HepG2 (cell line): ENCODE data around the gene DYRK2.

Experiments used
- ATAD3A ChIP-seq: sonication (generic); formaldehyde crosslinking; IDR thresholded peaks from 2 replicates; pipeline ENCODE4 v1.4.0; 2020; ENCODE audit warnings: missing genetic modification reagents
- CBX5 ChIP-seq: sonication (generic); formaldehyde crosslinking; IDR thresholded peaks from 2 replicates; pipeline ENCODE4 v1.4.0; 2020; ENCODE audit warnings: missing genetic modification reagents, borderline replicate concordance
- EZH2 ChIP-seq: conservative IDR thresholded peaks from 2 replicates; pipeline ENCODE4 v1.6.1; 2012; ENCODE audit warnings: mild to moderate bottlenecking, low read depth, low read length, moderate library complexity
- FOXK1 ChIP-seq: sonication (generic); formaldehyde crosslinking; IDR thresholded peaks from 2 replicates; pipeline ENCODE4 v1.4.0; 2020; ENCODE audit warnings: low read depth, missing genetic modification reagents, borderline replicate concordance
- POLR2A ChIP-seq, 2 experiments: IDR thresholded peaks; 2 replicates each; pipeline ENCODE4 v1.6.1; 2011; ENCODE audit warnings: low read depth in 2 of 2, low read length in 2 of 2, mild to moderate bottlenecking in 1 of 2, moderate library complexity in 1 of 2; ENCODE audit not compliant: insufficient read depth in 1 of 2
- SMARCC2 ChIP-seq: fragments of 450-650 bp; IDR thresholded peaks from 2 replicates; pipeline ENCODE4 v1.6.1; 2017; ENCODE audit warnings: antibody characterized with exemption, mild to moderate bottlenecking
- TAF1 ChIP-seq: sonication (generic); formaldehyde crosslinking; IDR thresholded peaks from 2 replicates; pipeline ENCODE4 v1.4.0; 2020; ENCODE audit warnings: missing genetic modification reagents
- TEAD2 ChIP-seq: sonication (generic); formaldehyde crosslinking; IDR thresholded peaks from 2 replicates; pipeline ENCODE4 v1.9.0; 2021; ENCODE audit warnings: missing genetic modification reagents
- ZNF260 ChIP-seq: sonication (generic); formaldehyde crosslinking; IDR thresholded peaks from 2 replicates; pipeline ENCODE4 v1.4.0; 2020; ENCODE audit warnings: missing genetic modification reagents, low read depth, mild to moderate bottlenecking, borderline replicate concordance
- ZNF563 ChIP-seq: sonication (generic); formaldehyde crosslinking; IDR thresholded peaks from 2 replicates; pipeline ENCODE4 v1.8.0; 2022; ENCODE audit warnings: mild to moderate bottlenecking, moderate library complexity, missing genetic modification reagents
- TF ChIP-seq, protein P1 (sequence below): sonication (generic); formaldehyde crosslinking; IDR thresholded peaks from 2 replicates; pipeline ENCODE4 v1.5.0; 2020; ENCODE audit warnings: mild to moderate bottlenecking, missing genetic modification reagents, moderate library complexity
- TF ChIP-seq, protein P2 (sequence below): sonication (generic); formaldehyde crosslinking; IDR thresholded peaks from 2 replicates; pipeline ENCODE4 v1.4.0; 2020; ENCODE audit warnings: missing genetic modification reagents
- TF ChIP-seq, protein P3 (sequence below): IDR thresholded peaks from 2 replicates; pipeline ENCODE4 v1.6.1; 2016; ENCODE audit warnings: low read depth, control low read depth

DNA sequence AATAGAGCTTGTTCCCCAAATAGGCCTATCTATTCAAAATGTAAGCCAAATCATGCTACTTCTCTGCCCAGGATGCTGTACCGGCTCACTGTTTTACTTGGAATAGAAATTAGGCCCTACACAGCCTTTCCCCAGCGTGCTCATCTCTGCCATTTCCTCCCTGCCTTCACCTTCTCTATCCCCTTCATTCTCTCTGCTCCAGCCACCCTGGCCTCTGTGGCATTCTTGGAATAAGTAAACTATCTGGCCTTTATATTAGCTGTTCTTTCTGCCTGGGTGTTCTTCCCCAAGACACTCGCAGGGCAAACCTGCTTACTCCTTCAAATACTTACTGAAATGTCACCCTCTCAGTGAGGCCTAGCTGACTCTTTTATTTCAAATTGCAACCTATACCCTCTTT is 30.9 kb upstream of the DYRK2 start:
- TF ChIP-seq SMARCC2, result no peak
- TF ChIP-seq, protein P1, sequence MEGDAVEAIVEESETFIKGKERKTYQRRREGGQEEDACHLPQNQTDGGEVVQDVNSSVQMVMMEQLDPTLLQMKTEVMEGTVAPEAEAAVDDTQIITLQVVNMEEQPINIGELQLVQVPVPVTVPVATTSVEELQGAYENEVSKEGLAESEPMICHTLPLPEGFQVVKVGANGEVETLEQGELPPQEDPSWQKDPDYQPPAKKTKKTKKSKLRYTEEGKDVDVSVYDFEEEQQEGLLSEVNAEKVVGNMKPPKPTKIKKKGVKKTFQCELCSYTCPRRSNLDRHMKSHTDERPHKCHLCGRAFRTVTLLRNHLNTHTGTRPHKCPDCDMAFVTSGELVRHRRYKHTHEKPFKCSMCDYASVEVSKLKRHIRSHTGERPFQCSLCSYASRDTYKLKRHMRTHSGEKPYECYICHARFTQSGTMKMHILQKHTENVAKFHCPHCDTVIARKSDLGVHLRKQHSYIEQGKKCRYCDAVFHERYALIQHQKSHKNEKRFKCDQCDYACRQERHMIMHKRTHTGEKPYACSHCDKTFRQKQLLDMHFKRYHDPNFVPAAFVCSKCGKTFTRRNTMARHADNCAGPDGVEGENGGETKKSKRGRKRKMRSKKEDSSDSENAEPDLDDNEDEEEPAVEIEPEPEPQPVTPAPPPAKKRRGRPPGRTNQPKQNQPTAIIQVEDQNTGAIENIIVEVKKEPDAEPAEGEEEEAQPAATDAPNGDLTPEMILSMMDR (CRISPR knock-in tag), result no peak
- TF ChIP-seq EZH2, result no peak
- TF ChIP-seq ZNF260 (CRISPR knock-in tag), result no peak
- TF ChIP-seq TAF1 (CRISPR knock-in tag), result no peak
- no peak for TF ChIP-seq POLR2A (IDR thresholded peaks at IDR 0.05; ENCODE audit: insufficient read depth in 1 of 2, low read depth in 2 of 2, low read length in 2 of 2)
- TF ChIP-seq, protein P2, sequence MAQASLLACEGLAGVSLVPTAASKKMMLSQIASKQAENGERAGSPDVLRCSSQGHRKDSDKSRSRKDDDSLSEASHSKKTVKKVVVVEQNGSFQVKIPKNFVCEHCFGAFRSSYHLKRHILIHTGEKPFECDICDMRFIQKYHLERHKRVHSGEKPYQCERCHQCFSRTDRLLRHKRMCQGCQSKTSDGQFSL (CRISPR knock-in tag), result no peak
- TF ChIP-seq CBX5 (CRISPR knock-in tag), result no peak
- TF ChIP-seq FOXK1 (CRISPR knock-in tag), result no peak
- TF ChIP-seq ZNF563 (CRISPR knock-in tag), result no peak
- TF ChIP-seq, protein P3, sequence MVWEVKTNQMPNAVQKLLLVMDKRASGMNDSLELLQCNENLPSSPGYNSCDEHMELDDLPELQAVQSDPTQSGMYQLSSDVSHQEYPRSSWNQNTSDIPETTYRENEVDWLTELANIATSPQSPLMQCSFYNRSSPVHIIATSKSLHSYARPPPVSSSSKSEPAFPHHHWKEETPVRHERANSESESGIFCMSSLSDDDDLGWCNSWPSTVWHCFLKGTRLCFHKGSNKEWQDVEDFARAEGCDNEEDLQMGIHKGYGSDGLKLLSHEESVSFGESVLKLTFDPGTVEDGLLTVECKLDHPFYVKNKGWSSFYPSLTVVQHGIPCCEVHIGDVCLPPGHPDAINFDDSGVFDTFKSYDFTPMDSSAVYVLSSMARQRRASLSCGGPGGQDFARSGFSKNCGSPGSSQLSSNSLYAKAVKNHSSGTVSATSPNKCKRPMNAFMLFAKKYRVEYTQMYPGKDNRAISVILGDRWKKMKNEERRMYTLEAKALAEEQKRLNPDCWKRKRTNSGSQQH (CRISPR knock-in tag), result no peak
- TF ChIP-seq TEAD2, result no peak
- no peak for TF ChIP-seq ATAD3A
